GM19043 (cell line): ENCODE results near the gene NOX5.

Experiments used
- ATAC-seq: cut with Tn5 transposase; IDR thresholded peaks from one replicate; pipeline ENCODE4 v1.9.1; 2021; ENCODE audit warnings: low read depth; ENCODE audit not compliant: unreplicated experiment

Gene NOX5

GRCh38 chr15:69017978-69018377 lies 3.5 kb downstream of the NOX5 start:
- ATAC-seq, result no peak

DNA sequence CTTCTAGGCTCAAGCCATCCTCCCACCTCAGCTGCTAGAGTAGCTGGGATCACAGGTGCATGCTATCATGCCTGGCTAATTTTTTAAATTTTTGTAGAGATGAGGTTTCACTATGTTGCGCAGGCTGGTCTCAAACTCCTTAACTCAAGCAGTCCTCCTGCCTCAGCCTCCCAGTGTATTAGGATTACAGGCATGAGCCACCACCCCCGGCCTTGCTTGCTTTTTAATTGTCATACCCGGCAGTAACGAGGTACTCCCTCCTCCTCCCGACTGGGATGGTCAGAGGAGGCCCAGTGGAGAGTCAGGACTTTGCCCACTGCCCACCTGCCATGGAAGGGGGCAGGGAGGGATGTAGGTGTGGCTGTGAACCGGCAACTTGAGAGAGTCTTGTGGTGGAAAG lies 4.5 kb downstream of the NOX5 start:
- no peak for ATAC-seq

- no peak for ATAC-seq
Observed at GRCh38 chr15:69021895-69022294, 7.4 kb downstream of the NOX5 start.

GRCh38 chr15:69025320-69025719 lies 10.8 kb downstream of the NOX5 start:
- ATAC-seq, result no peak

GRCh38 chr15:69026355-69026754 lies 11.9 kb downstream of the NOX5 start:
- no peak for ATAC-seq

- no peak for ATAC-seq
Observed at GRCh38 chr15:69027976-69028518, 13.6 kb downstream of the NOX5 start.

- no peak for ATAC-seq
Observed at GRCh38 chr15:69031013-69032001, 16.8 kb downstream of the NOX5 start.

DNA sequence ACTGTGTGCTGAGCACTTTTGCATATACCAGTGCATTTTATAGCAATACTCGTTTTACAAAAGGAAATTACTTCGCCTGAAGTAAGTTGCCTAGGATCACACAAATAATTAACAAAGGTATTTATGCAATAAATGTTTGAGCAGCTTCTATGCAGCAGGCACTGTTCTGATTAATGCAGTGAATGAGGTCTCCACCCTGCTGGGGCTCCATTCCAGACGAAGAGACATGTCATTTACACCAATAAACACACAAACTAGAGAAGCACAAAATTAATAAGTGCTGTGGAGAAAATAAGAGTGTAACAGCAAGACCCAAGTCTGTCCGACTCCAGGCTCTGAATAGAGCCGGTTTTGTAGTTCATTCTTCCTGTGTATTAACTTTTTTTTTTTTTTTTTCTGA lies 17.5 kb downstream of the NOX5 start:
- no peak for ATAC-seq

- no peak for ATAC-seq
Observed at GRCh38 chr15:69032703-69033373, 18.3 kb downstream of the NOX5 start.

- ATAC-seq, result no peak
Observed at GRCh38 chr15:69034352-69034751, 19.9 kb downstream of the NOX5 start.

DNA sequence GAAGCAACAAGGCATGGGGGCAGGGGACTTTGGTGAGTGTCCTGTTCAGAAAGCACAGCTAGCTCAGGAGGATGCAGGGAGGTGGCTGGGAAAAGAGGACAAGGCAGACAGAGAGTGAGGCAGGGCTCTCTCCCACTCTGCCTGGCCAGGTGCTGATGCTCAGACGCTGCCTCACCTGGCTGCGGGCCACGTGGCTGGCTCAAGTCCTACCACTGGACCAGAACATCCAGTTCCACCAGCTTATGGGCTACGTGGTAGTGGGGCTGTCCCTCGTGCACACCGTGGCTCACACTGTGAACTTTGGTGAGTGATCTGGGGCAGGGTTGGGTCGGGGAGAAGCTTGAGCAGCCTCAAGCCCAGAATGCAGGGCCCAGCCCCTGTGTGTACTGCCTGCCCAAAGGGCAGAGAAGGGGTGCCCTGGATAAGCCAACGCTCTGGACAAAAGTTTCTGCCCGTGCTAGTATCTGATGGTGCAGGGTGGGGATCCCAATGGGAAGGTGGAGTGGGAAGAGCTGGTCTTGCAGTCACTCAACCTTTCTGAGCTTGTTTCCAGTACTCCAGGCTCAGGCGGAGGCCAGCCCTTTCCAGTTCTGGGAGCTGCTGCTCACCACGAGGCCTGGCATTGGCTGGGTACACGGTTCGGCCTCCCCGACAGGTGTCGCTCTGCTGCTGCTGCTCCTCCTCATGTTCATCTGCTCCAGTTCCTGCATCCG lies 20.9 kb downstream of the NOX5 start:
- ATAC-seq, result no peak

- no peak for ATAC-seq
Observed at GRCh38 chr15:69035918-69036258, 21.4 kb downstream of the NOX5 start.

GRCh38 chr15:69036826-69037225 lies 22.3 kb downstream of the NOX5 start:
- no peak for ATAC-seq

- ATAC-seq, result no peak
Observed at GRCh38 chr15:69037482-69037881, 23.0 kb downstream of the NOX5 start.

GRCh38 chr15:69037977-69038376 lies 23.5 kb downstream of the NOX5 start:
- no peak for ATAC-seq

DNA sequence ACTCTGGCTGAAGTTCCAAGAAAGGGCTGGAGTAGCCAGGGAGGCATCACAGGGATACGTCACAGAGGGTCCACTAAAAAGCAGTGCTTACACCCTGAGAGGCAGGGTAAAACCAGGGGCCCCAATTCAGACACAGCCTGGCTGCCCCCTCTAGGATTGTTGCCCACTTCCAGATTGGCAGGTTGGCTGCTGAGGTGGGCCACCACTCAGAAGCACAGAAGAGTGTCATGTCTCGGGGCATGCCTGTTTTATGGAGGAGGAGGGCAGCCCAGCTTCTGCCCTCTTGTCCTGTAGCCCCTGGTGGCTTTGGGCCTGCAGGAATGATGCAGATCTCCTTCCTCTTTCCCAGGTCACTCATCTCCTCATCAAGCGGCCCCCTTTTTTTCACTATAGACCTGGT lies 24.0 kb downstream of the NOX5 start:
- ATAC-seq, result no peak

DNA sequence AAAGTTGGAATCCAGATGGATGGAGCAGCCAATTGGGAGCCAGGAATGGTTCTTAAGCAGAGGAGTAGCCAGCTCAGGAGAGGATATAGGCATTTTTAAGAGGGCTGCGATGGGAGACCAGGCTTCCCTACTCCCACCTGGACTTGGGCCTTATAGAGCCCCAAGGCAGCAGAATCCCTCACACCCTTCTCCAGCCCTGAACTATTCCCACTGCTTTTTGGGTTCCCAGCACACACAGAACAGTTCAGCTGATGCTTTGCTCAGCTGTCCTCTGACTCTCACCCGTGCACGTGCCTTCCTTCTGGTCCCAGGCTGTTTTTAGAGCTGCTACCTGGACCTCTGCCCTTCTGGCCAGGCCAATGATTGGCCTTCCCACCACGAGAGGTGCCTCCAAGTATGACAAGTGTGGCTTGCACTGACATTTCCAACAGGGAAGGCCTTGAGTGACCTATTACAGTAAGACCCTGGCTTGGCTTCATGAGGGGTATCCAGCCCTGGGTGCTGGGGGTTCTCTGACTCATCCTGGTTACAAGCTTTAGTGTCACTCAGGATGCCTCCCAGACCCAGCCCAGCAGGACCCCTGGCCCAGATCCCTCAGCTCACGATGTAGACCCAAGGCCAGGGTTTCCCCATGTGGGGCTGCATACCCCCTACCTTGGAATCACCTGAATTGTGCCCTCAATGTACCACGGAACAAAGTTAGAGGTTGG lies 25.2 kb downstream of the NOX5 start:
- ATAC-seq, result no peak

DNA sequence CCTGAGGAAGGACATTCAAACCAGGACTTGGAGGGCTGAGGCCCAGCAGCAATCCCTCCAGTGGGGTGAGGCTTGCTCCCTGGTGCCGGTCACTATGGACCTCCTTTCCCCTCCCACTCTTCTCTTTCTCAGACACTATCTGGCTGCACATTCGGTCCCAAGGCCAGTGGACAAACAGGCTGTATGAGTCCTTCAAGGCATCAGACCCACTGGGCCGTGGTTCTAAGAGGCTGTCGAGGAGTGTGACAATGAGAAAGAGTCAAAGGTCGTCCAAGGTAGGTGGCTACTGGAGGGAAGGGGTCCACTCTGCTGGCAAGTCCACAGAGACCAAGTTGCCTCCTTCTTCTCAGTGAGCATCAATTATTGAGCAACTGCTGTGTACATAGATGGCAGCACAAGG lies 28.0 kb downstream of the NOX5 start:
- ATAC-seq, result no peak

DNA sequence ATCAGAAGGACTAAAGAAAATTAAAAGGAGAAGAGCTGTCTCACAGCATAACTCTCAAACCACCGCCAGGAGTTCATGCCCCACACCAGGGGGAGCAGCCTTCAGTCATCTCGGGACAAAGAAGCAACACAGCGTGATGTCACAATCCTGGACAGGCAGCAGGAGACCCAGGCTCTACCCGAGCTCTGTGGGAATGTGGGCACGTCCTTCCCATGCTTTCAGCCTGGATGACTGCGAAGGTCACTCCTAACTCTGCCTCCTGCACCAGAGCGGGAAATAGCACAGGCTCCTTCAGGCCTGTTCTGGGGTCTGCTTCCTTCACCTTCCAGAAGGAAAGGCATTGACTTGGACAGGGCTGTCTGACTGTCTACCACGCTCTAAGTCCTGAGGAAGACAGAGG lies 31.3 kb downstream of the NOX5 start:
- ATAC-seq, result no peak

- no peak for ATAC-seq
Observed at GRCh38 chr15:69046781-69047180, 32.3 kb downstream of the NOX5 start.
